ENCODE results near the gene APLNR.
"Not testable (repeated sequence)": the region's sequence is repeated elsewhere in the genome, so short reads cannot be mapped to it uniquely, and the experiment has no call there.

APLNR gene

DNA sequence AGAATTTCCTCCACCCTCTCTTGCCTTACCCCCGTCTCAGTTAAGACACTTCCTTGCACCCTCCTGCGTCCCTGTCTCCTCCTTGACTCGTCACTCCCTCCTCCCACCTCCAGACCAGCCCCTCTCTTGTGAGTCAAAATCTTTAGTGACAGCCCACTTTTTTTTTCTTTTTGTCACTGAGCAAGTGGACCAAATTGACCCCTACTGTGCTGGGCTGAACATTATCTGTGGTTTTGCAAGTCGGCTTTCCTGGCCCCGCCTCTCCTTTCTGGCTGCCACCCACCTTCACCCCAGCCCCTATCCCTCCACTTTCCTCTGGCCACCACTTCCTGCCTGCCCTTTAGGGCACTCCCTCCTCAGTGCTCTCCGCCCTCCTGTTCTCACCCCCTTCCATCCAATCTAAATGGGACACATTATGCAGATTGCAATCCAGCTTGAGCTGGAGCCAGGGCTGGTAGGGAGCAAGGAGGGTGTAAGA is at the start of gene APLNR:
Gene APLNR (minus strand): TSS at position 47 of the 478 bp plus-strand sequence. CDS start 246 bp downstream, outside the sequence.
- DNase-seq = peak; percentile 14
- in situ Hi-C loops (cut with MboI; ENCODE audit: low pct_unique_long_range_greater_than_20kb, low sequenced_read_pairs) = loop anchor here (25.0 kb wide), 1 partner anchor 400 kb away; no protein-coding TSS in a partner anchor

DNA sequence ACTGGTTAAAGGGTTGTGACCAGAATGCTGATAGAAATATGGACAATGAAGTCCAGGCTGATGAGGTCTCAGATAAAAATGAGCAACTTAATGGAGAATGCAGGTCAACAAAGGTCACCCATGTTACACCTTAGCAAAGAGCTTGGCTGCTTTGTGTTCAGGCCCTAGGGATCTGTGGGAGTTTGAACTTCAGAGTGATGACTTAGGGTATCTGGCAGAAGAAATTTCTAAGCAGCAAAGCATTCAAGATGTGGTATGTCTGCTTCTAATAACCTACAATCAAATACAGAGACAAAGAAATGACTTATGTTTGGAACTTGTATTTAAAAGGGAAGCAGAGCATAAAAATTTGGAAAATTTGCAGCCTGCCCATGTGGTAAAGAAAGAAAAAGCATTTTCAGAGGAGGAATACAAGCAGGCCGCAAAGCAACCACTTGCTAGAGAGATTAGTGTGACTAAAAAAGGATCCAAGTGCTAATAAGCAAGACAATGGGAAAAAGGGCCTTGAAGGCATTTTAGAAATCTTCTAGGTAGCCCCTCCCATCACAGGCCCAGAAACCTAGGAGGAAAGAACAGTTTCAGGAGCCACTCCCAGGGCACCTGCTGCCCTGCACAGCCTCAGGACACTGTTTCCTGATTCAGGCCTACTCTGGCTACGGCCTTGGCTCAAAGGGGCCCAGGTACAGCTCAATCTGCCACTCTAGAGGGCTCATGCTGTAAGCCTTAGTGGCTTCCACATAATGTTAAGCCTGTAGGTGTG is 46.4 kb upstream of the APLNR start:
- no peak for DNase-seq
- in situ Hi-C loops (cut with MboI; ENCODE audit: low pct_unique_long_range_greater_than_20kb, low sequenced_read_pairs) = loop anchor here (10.0 kb wide), 1 partner anchor 61 kb away; no protein-coding TSS in a partner anchor

DNA sequence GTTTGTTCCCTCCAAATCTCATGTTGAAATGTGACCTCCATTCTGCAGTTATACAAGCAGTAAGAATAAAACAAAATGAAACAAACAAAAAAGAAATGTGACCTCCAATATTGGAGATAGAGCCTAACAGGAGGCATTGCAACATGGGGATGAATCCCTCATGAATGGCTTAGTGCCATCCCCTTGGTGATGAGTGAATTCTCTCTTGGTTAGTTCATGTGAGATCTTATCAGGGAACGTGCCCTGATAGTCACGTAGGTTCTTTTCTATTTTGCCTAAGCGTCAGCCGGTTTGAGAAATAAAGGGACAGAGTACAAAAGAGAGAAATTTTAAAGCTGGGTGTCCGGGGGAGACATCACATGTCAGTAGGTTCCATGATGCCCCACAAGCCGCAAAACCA is 44.5 kb upstream of the APLNR start:
- DNase-seq = not testable (repeated sequence)

DNA sequence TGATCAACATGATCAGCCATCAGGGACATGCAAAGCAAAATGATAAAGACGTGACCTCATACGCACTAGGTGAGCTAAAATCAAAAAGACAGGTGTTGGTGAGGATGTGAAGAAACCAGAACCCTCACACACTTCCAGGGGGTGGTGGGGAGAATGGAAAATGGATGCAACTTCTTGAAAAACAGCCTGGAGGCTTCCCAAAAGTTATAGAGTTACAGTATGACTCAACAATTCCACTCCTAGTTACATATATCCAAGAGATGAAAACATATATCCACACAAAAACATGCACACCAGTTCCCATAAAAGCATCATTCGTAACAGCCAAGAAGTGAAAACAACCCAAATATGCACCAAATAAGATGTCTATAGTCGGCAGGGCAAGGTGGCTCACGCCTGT is 42.1 kb upstream of the APLNR start:
- no peak for DNase-seq
- in situ Hi-C loops (cut with MboI; ENCODE audit: low pct_unique_long_range_greater_than_20kb, low sequenced_read_pairs) = no loop called here

More for the DNA sequence above, 44.5 kb upstream of the APLNR start:
- in situ Hi-C loops (cut with MboI; ENCODE audit: low pct_unique_long_range_greater_than_20kb, low sequenced_read_pairs) = loop anchor here (10.0 kb wide), 1 partner anchor 63 kb away; no protein-coding TSS in a partner anchor

DNA sequence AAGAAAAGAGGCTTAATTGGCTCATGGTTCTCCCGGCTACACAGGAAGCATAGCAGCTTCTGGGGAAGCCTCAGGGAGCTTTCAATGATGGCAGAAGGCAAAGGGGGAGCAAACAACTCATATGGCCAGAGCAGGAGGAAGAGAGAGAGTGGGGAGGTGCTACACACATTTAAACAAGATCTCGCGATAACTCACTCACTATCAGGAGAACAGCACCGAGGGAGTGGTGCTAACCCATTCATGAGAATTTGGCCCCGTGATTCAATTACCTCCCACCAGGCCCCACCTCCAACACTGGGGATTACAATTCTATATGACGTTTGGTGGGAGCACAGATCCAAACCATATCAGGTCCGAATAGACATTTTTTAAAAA is 41.7 kb upstream of the APLNR start:
- DNase-seq = no peak
- in situ Hi-C loops (cut with MboI; ENCODE audit: low pct_unique_long_range_greater_than_20kb, low sequenced_read_pairs) = no loop called here

DNA sequence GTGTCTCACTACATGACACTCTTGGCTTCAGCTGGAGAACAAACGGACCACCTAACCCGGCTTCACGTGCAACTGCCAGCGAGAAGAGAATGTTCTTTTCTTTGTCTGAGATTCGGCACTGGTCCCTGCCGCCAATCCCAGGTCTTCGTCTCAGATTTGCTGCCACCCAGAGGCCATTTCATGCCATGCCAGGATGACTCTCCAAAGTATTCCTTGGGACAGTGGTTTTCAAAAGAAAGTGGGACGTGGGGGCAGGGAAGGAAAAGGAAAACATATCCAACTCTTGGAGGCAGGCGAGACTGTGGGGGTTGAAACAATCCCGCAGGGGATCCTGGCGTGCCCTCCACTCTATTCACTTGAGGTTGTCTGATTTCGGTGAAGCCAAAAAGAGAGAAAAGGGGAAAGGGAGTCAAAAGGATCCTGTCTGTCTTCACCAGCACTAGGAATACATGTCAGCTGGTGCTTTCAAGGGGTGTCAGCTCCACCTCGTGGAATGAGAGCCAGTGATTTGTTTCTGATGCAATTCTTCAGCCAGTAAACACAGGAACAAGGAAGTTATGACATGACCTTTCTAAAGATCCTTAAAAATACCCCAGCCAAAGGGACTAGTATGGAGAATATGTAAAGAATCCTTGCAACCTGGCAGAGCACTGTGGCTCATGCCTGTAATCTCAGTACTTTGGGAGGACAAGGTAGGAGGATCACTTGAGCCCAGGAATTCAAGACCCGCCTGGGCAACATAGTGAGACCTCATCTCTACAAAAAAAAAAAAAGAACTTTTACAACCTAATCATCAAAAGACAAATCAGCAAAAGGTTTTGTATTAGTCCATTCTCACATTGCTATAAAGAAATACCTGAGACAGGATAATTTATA is 41.0 kb upstream of the APLNR start:
- DNase-seq = peak; percentile 51
- in situ Hi-C loops (cut with MboI; ENCODE audit: low pct_unique_long_range_greater_than_20kb, low sequenced_read_pairs) = no loop called here

DNA sequence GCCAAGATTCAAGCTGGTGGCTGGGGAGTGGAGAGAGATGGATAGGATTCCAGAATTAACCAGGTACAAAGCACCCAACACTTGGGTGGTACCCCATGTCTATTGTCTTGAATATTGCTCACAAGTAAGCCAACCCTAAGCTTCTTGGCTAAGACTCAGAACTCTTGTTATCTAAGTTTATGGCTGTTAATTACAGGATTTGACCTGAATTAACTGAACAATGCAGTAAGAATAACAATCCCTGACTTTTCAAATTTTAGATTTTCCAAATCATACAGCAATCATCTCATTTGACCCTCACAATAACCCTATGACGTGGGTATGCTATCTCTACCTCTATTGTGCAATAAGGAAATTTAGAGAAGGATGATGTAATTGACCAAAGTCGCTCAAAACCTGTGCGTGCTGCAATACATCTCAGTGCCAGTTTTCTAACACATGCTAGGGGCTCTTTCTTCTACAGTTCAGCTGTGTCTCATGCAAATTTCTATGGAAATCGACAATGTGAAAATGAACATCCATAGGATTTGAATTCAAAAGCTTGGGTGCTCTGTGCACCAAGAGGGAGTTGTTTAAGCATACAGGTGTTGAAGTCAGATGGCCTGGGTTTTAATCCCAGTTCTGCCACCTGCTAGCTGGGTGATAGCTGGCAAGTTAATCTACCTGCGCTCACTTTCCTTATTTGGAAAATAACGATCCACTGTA is 40.1 kb upstream of the APLNR start:
- in situ Hi-C loops (cut with MboI; ENCODE audit: low pct_unique_long_range_greater_than_20kb, low sequenced_read_pairs) = no loop called here

DNA sequence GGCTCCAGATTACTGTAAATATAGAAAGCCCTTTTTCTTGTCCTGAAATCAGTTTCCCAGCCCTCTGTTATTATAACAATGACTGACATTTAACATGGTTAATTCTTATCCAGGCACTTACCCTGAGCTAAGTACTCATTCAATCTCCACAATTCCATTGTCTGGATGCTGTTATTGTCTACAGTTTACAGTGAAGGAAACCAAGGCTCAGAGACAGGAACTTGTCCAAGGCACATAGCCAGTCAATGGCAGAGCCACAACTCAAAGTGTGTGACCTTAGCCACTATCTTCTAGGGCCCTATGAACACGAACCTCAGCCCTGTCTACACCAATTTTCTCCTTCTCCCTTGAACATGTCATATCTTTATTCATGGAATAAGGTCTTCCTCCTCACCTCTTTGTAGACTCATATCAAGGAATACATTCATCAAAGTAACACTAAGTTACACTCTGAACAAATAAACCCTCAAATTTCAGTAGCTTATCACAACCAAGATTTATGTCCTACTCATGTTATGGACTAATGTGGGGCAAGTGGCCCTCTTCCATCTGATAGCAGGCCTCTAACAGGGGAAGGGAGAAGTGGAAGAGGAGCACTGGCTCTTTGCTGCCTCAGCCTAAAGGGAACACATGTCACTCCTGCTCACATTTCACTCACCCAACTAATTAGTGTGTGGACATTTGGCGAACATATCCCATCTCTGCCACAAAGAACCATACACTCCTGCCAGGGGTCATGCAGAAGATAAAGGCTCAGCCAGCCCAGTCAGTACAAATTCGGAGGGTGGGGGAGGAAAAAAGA is 39.3 kb upstream of the APLNR start:
- in situ Hi-C loops (cut with MboI; ENCODE audit: low pct_unique_long_range_greater_than_20kb, low sequenced_read_pairs) = no loop called here
- no peak for DNase-seq

More for the DNA sequence above, 40.1 kb upstream of the APLNR start:
- DNase-seq = no peak

DNA sequence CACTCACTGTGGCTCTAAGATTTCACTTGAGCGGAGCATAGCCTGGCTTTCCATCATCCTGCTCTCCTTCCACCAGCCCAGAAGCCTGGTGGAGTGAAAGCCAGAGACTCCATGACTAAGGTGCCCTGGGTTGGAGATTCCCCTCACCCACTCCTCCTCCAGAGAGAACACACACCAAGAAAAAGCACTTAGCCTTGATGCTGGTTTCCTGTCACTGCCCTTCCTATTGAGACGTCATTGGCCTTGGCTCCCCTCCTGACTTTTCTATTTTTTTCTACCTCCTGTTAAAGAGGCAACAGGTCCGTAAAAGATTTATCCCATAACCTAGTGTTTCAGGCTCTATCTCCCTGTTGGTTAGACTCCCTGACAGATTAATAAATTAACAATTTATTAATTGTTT is 38.5 kb upstream of the APLNR start:
- no peak for DNase-seq
- in situ Hi-C loops (cut with MboI; ENCODE audit: low pct_unique_long_range_greater_than_20kb, low sequenced_read_pairs) = no loop called here

DNA sequence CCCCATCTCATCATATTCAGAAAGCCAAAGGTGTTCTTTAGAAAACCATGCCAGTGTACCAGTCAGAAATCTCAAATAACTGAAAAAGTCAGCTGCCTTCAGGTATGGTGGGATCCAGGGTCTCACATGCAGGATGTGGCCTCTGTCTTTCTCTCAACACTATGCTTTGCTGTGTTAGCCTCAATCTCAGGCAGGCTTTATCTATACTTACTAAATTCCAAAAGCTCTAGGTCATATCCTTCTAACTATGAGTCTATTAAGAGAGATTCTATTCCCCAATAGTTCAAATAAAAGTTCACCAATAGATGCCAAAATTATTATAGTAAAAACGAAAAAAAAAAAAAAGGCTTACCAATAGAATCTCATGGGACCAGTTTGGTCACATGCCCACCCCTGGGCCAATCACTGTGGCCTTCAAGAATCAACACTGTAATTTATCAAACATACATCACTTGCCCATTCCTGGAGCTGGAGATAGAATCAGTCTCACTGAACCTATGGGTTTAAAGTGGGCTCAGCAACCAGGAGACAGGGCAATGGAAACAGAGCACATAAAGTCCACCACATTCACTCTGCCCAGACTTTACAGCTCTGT is 38.0 kb upstream of the APLNR start:
- no peak for DNase-seq
- in situ Hi-C loops (cut with MboI; ENCODE audit: low pct_unique_long_range_greater_than_20kb, low sequenced_read_pairs) = no loop called here

DNA sequence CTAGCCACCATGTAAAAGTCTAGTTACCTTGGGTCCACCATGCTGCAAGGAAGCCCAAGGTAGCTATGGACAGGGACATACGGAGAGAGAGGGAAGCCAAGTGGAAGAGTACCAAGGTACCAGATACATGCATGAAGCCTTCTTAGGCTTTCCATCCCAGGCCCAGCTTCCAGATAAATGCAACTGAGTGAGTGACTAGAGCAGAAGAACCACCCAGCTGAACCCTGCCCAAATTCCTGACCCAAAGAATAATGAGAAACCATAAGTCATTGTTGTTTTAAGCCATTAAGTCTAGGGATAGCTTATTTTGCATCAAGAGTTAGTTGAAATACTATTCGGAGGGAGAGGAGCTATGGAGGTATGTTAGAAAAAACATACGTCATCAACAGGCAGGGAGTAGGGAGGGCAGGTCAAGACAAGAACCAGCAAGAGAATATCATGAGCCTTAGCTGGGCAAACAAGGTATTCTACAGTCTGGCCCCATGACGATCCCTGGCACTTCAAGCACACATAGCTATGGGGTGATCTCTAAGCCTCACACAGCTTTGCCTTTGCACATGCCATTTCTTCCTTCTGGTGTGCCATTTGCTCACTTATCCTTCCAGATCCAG is 36.5 kb upstream of the APLNR start:
- no peak for DNase-seq
- in situ Hi-C loops (cut with MboI; ENCODE audit: low pct_unique_long_range_greater_than_20kb, low sequenced_read_pairs) = no loop called here

DNA sequence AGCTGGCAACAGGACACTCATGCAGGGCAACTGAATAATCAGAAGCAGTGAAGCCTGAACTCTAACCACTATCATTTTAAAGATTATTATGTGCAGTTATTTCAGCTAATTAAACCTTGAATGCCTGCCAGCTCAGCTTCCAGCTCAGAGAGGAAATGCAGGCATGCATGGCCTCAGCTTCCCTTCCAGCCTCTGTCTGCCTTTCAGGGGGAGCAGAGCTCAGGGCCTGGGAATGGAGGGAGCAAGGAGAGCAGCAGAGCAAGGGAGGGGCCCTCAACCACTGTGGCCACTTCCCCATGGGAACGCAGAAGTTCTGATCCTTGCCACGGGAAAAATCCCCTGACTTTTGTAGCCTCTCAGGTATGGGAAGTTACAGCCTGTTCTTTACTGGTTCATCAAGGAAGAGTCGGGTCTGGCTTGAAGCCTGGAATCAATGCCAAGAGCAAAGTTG is 32.5 kb upstream of the APLNR start:
- in situ Hi-C loops (cut with MboI; ENCODE audit: low pct_unique_long_range_greater_than_20kb, low sequenced_read_pairs) = no loop called here
- no peak for DNase-seq

DNA sequence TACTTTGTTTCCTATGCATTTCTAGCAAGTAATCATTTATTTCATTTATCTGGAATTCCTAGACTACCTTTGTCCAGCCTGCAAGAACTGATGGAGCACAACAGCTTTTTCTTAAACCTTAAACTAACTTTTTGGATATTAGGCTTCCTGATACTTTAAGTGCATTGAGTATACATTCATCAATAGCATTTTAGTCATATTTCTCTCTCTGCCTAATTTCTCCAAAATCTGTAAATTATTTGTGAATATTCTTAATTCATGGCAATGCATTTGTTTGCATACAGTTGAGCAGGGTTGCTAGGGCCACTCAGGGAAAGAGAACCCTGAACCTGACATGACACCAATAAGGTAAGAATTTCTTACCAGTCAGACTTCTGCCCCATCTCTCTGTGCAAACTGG is 29.1 kb upstream of the APLNR start:
- no peak for DNase-seq
- in situ Hi-C loops (cut with MboI; ENCODE audit: low pct_unique_long_range_greater_than_20kb, low sequenced_read_pairs) = no loop called here

DNA sequence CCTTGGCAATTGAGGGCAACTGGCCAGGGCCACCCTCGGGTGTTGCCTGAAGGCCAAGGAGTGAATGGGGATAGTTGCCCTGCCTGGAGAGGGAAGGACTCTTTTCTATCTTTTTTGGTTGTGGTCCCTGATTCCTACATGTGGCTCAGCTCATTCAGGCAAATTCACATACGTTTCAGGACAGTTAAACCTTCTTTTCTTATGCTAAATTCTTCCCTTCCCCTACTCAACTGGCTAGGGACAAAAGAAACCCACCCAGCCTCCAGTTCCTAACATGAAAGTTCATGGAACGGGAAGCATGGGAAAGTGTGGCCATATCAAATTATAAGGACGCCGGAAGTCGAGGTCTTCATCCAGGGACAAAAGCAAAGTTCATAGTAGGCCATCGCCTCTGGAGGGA is 26.3 kb upstream of the APLNR start:
- no peak for DNase-seq
- in situ Hi-C loops (cut with MboI; ENCODE audit: low pct_unique_long_range_greater_than_20kb, low sequenced_read_pairs) = no loop called here

DNA sequence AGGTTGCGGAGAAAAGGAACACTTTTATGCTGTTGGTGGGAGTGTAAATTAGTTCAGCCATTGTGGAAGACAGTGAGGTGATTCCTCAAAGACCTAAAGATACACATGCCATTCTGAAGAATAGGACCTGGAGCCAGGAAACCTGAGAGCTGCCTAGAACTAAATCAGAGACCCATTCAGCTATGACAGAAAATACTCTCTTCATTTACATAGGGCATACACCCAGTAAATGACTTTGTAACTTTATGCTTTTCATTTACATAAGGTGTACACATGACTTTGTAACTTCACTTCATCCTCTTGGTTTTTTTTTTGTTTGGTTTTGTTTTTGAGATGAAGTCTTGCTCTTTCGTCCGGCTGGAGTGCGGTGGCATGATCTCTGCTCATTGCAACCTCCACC is 25.1 kb upstream of the APLNR start:
- in situ Hi-C loops (cut with MboI; ENCODE audit: low pct_unique_long_range_greater_than_20kb, low sequenced_read_pairs) = no loop called here

DNA sequence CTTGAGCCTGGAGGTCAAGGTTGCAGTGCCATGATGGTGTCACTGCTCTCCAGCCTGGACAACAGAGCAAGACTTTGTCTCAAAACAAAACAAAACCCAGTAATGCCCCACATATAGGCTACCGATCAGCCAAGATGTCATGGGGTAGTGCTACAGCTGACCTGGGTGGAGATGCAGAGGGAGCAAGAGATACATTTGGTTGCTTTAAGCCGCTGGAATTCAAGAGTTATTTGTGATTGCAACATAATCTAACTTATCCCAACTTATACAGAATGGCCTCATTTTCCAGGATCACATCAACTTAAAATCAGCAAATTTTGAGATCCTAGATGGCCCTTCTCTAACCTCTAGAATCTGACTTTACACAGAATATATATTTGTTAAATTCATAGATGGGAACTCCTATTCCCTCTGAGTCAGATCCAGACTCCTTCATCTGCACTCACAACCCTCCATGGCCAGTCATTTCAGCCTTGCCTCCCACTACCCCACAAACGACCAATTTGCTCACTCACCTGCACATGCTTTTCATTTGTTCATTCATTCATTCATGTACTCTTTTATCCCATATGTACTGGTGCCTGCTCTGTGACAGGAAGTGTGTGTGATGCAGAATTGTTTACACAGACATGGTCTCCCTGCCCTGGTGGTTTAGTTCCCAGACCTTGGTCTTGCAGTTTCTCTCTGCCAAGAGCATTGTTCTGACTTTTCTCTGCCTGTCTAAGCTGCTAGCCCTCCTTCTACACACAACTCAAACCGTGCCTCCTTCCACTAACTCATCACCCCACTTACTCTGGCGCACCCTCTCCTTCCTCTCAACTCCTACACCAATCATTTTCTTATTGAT is 24.1 kb upstream of the APLNR start:
- in situ Hi-C loops (cut with MboI; ENCODE audit: low pct_unique_long_range_greater_than_20kb, low sequenced_read_pairs) = no loop called here

More for the DNA sequence above, 25.1 kb upstream of the APLNR start:
- DNase-seq = no peak

DNA sequence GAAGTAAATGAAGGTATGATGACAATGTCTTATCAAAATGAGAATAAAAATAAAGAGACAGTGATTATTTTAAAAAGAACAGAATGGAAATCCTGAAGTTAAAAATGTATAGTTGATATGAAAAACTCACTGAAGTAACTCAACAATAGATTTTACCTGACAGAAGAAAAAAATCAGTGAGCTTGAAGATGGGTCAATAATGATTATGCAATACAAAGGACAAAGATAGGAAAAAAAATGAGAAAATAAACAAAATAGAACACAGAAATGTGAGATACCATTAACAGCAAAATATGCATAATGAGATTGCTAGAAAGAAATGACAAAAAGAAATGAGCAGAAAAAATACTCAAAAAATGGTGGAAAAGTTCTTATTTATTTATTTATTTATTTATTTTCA is 19.1 kb upstream of the APLNR start:
- in situ Hi-C loops (cut with MboI; ENCODE audit: low pct_unique_long_range_greater_than_20kb, low sequenced_read_pairs) = no loop called here
- no peak for DNase-seq

More for the DNA sequence above, 24.1 kb upstream of the APLNR start:
- no peak for DNase-seq

All from KBM-7 (cell line).